DND-41 (cell line): ENCODE data around the gene ALG1.

Experiments used
- ATAC-seq: fragments of 200-7000 bp; cut with Tn5 transposase; 3 replicates; pipeline ENCODE4 v1.9.1; 2021; ENCODE audit warnings: low read depth; ENCODE audit not compliant: insufficient read depth
- DNase-seq: peaks from one replicate; pipeline ENCODE4 v3.0.0-alpha.2; 2020
- H2AFZ ChIP-seq: 2 replicates; pipeline ENCODE4 v1.6.0; 2012; ENCODE audit warnings: low read depth, low read length
- H3K27ac ChIP-seq: 2 replicates; pipeline ENCODE4 v1.5.1; 2012; ENCODE audit warnings: low read length, inconsistent platforms
- H3K27me3 ChIP-seq: fragments of 200-600 bp; sonication (generic); 2 replicates; pipeline ENCODE4 v1.6.0; 2012; ENCODE audit warnings: low read length, mild to moderate bottlenecking, inconsistent platforms; ENCODE audit not compliant: insufficient read depth, poor library complexity
- H3K36me3 ChIP-seq: 2 replicates; pipeline ENCODE4 v1.5.1; 2012; ENCODE audit warnings: low read length, inconsistent platforms; ENCODE audit not compliant: insufficient read depth
- H3K4me1 ChIP-seq: 2 replicates; pipeline ENCODE4 v1.5.1; 2012; ENCODE audit warnings: mild to moderate bottlenecking, low read length; ENCODE audit not compliant: insufficient read depth
- H3K4me2 ChIP-seq: 2 replicates; pipeline ENCODE4 v1.6.0; 2012; ENCODE audit warnings: mild to moderate bottlenecking, moderate library complexity, low read length, inconsistent platforms; ENCODE audit not compliant: insufficient read depth
- H3K4me3 ChIP-seq, 2 experiments: fragments of 200-600 bp in 1 of 2; shearing (Covaris generic) in 1 of 2; 2 replicates each; pipeline ENCODE4 v1.5.1; 2012 to 2016; ENCODE audit warnings: inconsistent platforms in 2 of 2, low read length in 2 of 2, mild to moderate bottlenecking in 2 of 2, low read depth in 1 of 2, moderate library complexity in 1 of 2
- H3K79me2 ChIP-seq: 2 replicates; pipeline ENCODE4 v1.6.0; 2012; ENCODE audit warnings: low read length, inconsistent platforms; ENCODE audit not compliant: insufficient read depth
- H3K9ac ChIP-seq: 2 replicates; pipeline ENCODE4 v1.6.0; 2012; ENCODE audit warnings: low read depth, mild to moderate bottlenecking, inconsistent platforms, low read length, moderate library complexity
- H3K9me3 ChIP-seq: 2 replicates; pipeline ENCODE4 v1.5.1; 2012; ENCODE audit warnings: low read length, moderate library complexity, mild to moderate bottlenecking, inconsistent platforms; ENCODE audit not compliant: insufficient read depth, severe bottlenecking
- H4K20me1 ChIP-seq: 2 replicates; pipeline ENCODE4 v1.6.0; 2012; ENCODE audit warnings: low read length; ENCODE audit not compliant: insufficient read depth
- EZH2 ChIP-seq: IDR thresholded peaks from 3 replicates; pipeline ENCODE4 v1.6.1; 2012; ENCODE audit warnings: borderline replicate concordance, low read depth, mild to moderate bottlenecking, moderate library complexity, low read length, inconsistent platforms; ENCODE audit not compliant: severe bottlenecking
- TF ChIP-seq, protein P1 (sequence below): IDR thresholded peaks from 2 replicates; pipeline ENCODE4 v1.5.1; 2012; ENCODE audit warnings: borderline replicate concordance, low read length, moderate library complexity, mild to moderate bottlenecking; ENCODE audit not compliant: poor library complexity, severe bottlenecking; ENCODE audit errors: extremely low read depth

The ALG1 gene

GRCh38 chr16:5035909-5036227 is 35.8 kb upstream of the ALG1 start:
- H3K79me2 ChIP-seq, result no peaks in the 10 kb centered on the region
- no peak overlapping the region for H3K4me3 ChIP-seq
- TF ChIP-seq, protein P1, sequence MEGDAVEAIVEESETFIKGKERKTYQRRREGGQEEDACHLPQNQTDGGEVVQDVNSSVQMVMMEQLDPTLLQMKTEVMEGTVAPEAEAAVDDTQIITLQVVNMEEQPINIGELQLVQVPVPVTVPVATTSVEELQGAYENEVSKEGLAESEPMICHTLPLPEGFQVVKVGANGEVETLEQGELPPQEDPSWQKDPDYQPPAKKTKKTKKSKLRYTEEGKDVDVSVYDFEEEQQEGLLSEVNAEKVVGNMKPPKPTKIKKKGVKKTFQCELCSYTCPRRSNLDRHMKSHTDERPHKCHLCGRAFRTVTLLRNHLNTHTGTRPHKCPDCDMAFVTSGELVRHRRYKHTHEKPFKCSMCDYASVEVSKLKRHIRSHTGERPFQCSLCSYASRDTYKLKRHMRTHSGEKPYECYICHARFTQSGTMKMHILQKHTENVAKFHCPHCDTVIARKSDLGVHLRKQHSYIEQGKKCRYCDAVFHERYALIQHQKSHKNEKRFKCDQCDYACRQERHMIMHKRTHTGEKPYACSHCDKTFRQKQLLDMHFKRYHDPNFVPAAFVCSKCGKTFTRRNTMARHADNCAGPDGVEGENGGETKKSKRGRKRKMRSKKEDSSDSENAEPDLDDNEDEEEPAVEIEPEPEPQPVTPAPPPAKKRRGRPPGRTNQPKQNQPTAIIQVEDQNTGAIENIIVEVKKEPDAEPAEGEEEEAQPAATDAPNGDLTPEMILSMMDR, result no peak
- no peak for TF ChIP-seq EZH2
- no peaks in the 10 kb centered on the region for H3K36me3 ChIP-seq
- H3K4me2 ChIP-seq, result no peak overlapping the region
- no peak overlapping the region for H3K27ac ChIP-seq
- ATAC-seq (no peak), DNase-seq (no peak)
- H3K9ac ChIP-seq, result no peak overlapping the region
- H3K9me3 ChIP-seq, result no peaks in the 10 kb centered on the region
- peaks cover 25% of the 10 kb centered on the region for H3K4me1 ChIP-seq
- H4K20me1 ChIP-seq, result no peaks in the 10 kb centered on the region
- H2AFZ ChIP-seq, result no peak overlapping the region
- H3K27me3 ChIP-seq, result no peaks in the 10 kb centered on the region

DNA sequence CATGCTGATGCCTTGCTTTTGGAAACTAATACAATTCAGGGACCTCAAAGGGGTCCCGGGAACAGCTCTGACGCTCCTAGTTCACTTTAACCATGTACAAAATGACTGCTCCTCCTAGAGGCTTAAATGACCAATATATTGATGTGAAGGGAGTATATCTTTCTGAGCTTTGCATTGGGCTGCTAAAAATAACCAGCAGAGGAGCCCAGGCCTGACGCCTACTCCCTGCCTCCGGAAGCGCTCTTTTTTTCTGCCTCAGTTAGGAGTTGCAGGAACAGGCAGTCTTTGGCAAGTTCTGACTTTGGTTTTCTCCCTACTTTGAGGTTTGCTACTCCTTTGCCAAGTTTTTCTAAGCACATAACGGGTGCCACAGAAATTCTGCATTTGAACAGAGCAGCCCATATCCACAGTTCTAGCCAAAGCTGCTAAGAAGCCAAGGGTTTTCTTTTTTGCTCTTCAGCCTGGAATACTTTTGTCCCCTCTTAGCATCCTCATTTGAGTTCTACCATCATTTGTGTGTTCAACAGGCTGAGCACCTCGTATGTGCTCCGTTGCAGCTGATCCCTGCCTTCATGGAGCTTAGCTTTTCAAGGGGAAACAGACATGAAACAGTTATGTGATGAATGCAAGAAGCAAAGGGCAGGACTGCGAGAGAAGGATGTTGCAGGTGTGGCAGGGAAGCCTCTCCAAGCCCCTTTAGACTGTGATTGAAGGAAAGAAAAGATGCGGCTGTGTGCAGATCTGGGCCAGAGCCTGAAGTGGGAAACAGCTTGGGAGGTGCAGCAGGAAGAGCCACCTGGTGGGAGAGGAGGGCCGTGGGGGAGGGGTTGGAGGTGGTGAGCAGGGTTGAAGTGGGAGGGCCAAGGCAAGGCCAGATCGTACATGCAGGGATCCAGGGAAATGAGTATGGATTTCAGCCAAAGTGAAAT is 35.2 kb upstream of the ALG1 start:
- ATAC-seq (no peak), DNase-seq (no peak)
- no peaks in the 10 kb centered on the region for H3K27me3 ChIP-seq
- peaks cover 25% of the 10 kb centered on the region for H3K4me1 ChIP-seq
- H4K20me1 ChIP-seq, result no peaks in the 10 kb centered on the region; the same call in 1 of the 2 replicates
- H3K4me3 ChIP-seq, result no peak overlapping the region
- H3K27ac ChIP-seq, result no peak overlapping the region
- no peak overlapping the region for H3K9ac ChIP-seq
- no peaks in the 10 kb centered on the region for H3K36me3 ChIP-seq
- no peaks in the 10 kb centered on the region for H3K9me3 ChIP-seq
- no peak overlapping the region for H3K4me2 ChIP-seq
- H3K79me2 ChIP-seq, result no peaks in the 10 kb centered on the region
- no peak for TF ChIP-seq EZH2
- TF ChIP-seq, protein P1, result no peak
- H2AFZ ChIP-seq, result no peak overlapping the region

- H3K4me1 ChIP-seq, result no peaks in the 10 kb centered on the region
- no peaks in the 10 kb centered on the region for H3K79me2 ChIP-seq
- no peak for ATAC-seq
- no peak overlapping the region for H3K9ac ChIP-seq
- H3K27ac ChIP-seq, result no peak overlapping the region
- H3K36me3 ChIP-seq, result no peaks in the 10 kb centered on the region
- TF ChIP-seq, protein P1, result no peak
- TF ChIP-seq EZH2, result no peak
- H4K20me1 ChIP-seq, result no peaks in the 10 kb centered on the region; the same call in 1 of the 2 replicates
- no peaks in the 10 kb centered on the region for H3K9me3 ChIP-seq
- H3K4me3 ChIP-seq, result no peak overlapping the region
- DNase-seq, result no peak
- no peak overlapping the region for H2AFZ ChIP-seq
- H3K4me2 ChIP-seq, result no peak overlapping the region
- no peaks in the 10 kb centered on the region for H3K27me3 ChIP-seq
These were observed 31.2 kb upstream of the ALG1 start for GRCh38 chr16:5040451-5040850.
